ENCODE measurements around the gene ICAM4. TPM values are rescaled to one million over a fixed set of nuclear protein-coding genes. Genes with fewer than 3 reads are reported as not detected.

Gene ICAM4
- total and polyA plus RNA-seq, 2 of the 8 experiments (the other 6 are each of a cell fraction or from before 2014, with no cell fraction given) = 1.5 to 4.1 TPM

DNA sequence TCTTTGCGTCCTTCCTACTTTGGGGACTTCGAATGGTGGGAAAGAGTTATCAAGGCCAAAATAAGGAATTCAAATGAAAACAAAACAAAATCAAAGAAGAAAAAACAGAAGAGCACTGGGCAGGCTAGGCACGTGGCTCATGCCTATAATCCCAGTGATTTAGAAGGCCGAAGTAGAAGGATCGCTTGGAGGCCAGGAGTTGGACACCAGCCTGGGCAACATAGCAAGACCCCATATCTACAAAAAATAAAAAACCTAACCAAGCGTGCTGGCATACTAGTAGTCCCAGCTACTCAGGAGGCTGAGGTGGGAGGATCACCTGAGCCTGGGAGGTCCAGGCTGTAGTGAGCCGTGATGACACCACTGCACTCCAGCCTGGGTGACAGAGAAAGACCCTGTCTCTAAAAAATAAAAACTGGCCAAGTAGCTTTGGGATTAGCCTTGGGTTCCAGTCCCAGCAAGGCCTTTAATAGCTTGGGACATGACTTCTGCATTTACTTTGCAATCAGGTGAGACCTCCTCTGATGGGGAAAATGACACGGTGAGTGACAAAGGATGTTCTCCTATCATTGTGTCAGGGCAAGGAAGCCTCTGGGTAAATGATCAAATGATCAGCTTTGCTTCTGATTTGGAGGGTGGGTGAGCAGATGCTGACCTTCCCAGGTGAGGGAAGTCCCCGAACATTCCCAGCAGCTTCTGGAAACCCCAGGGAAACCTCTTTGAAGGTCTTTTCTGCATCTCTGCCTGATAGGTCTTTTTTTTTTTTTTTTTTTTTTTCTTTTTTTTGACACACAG lies 8.8 kb upstream of the ICAM4 start:
- Histone ChIP-seq H3K27ac (ENCODE audit: low read depth, low read length) (no peak overlapping the region), H3K27me3 (replicated peaks in 1 of 4; ENCODE audit: control insufficient read depth in 3 of 4, extremely low read depth in 1 of 4, insufficient read depth in 3 of 4, low read length in 3 of 4) (no peaks in the 10 kb centered on the region), H3K9me3 (ENCODE audit: insufficient read depth in 2 of 2, low read depth in 1 of 2, low read length in 1 of 2) (no peaks in the 10 kb centered on the region), H3K56ac (replicated peaks; ENCODE audit: insufficient read length, low read depth, low read length) (no peak overlapping the region), H3K4me3 (ENCODE audit: extremely low read depth in 1 of 4, insufficient read depth in 2 of 4, low read depth in 3 of 4, low read length in 4 of 4) (no peak overlapping the region), H3K4ac (replicated peaks; ENCODE audit: insufficient read length, low read depth, low read length) (no peak overlapping the region), H3K79me1 (ENCODE audit: low read depth, low read length) (no peaks in the 10 kb centered on the region; the same call in 1 of the 2 replicates), H2AFZ (ENCODE audit: low read length) (no peak overlapping the region), H2AK5ac (ENCODE audit: low read depth, low read length) (no peak overlapping the region), H2BK12ac (ENCODE audit: low read depth, low read length) (no peak overlapping the region), H2BK20ac (ENCODE audit: low read length) (no peak overlapping the region), H4K5ac (ENCODE audit: insufficient read length, low read depth, low read length) (no peak overlapping the region), H3K9ac (replicated peaks in 1 of 4; ENCODE audit: extremely low read depth in 1 of 4, low read depth in 3 of 4, low read length in 3 of 4) (no peak overlapping the region), H4K91ac (replicated peaks; ENCODE audit: insufficient read length, low read length) (no peak overlapping the region), H3K4me1 (replicated peaks in 1 of 4; ENCODE audit: control insufficient read depth in 3 of 4, insufficient read depth in 4 of 4, low read length in 3 of 4) (no peaks in the 10 kb centered on the region), H3K79me2 (ENCODE audit: control insufficient read depth in 1 of 2, insufficient read depth in 2 of 2, low read length in 2 of 2) (no peaks in the 10 kb centered on the region), H3K4me2 (ENCODE audit: insufficient read depth in 1 of 2, low read depth in 2 of 2, low read length in 2 of 2) (no peak overlapping the region), H3K23ac (ENCODE audit: insufficient read length) (no peak overlapping the region), H3K36me3 (ENCODE audit: control insufficient read depth in 2 of 4, insufficient read depth in 4 of 4, low read length in 3 of 4) (no peaks in the 10 kb centered on the region), H2BK120ac (replicated peaks; ENCODE audit: low read depth, low read length) (no peak overlapping the region), H4K8ac (ENCODE audit: extremely low read depth, insufficient read depth, low read length) (no peak overlapping the region), H2BK15ac (ENCODE audit: low read length) (no peak overlapping the region), H2BK5ac (ENCODE audit: low read depth, low read length) (no peak overlapping the region), H4K20me1 (replicated peaks in 1 of 2; ENCODE audit: control insufficient read depth in 1 of 2, insufficient read depth in 2 of 2, low read length in 2 of 2) (no peaks in the 10 kb centered on the region), H3K14ac (ENCODE audit: insufficient read length) (no peak overlapping the region), H3K23me2 (ENCODE audit: low read depth, low read length) (no peaks in the 10 kb centered on the region), H3K18ac (ENCODE audit: extremely low read depth, low read length) (no peak overlapping the region)
- DNase-seq (ENCODE audit: low read depth in 1 of 2, low spot score in 2 of 2) = no peak
- ChIA-PET CTCF (ENCODE audit: partially characterized antibody) (interaction anchor here (0.9 to 3.8 kb wide), 8 partner anchors 9 to 113 kb away, joined by 3 to 18 read pairs (median 4); partner anchors contain the start of gene ICAM4), POLR2A (ENCODE audit: partially characterized antibody) (interaction anchor here (0.8 to 1.0 kb wide), 2 partner anchors 10 to 11 kb away, joined by 3 read pairs; partner anchors contain the start of gene ICAM5)
- TF ChIP-seq, protein P1, sequence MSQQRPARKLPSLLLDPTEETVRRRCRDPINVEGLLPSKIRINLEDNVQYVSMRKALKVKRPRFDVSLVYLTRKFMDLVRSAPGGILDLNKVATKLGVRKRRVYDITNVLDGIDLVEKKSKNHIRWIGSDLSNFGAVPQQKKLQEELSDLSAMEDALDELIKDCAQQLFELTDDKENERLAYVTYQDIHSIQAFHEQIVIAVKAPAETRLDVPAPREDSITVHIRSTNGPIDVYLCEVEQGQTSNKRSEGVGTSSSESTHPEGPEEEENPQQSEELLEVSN (IDR thresholded peaks at IDR 0.05) = no peak
- TF ChIP-seq TCF12 (IDR thresholded peaks at IDR 0.05; ENCODE audit: low read depth, low read length) (no peak), SP2 (IDR thresholded peaks at IDR 0.05; ENCODE audit: low read length) (no peak), EZH2 (IDR thresholded peaks at IDR 0.05; ENCODE audit: low read depth, low read length, severe bottlenecking) (no peak)
- no peak for FAIRE-seq
- 92% methylated on average over 9 of the region's 9 CpGs; no CpG with 5 or more reads in 1 of the 2 experiments for WGBS, 2 experiments (ENCODE audit: extremely low coverage in 1 of 2, insufficient coverage in 1 of 2, insufficient read length in 1 of 2, insufficient replicate concordance in 2 of 2, low coverage in 1 of 2, low lambda C conversion rate in 2 of 2, missing lambda C conversion rate in 1 of 2)
